Activated CD4-positive, alpha-beta T cell treated with anti-CD3 and anti-CD28 coated beads, Interleukin-2, Interleukin-6, amounts not matched to agents 100 ng/mL and 50 ng/mL, durations not matched to agents 16 hours and 8 hours (primary cell): ENCODE results near the gene SLIT1.

Experiments
- DNase-seq: peaks from one replicate; pipeline ENCODE4 v3.0.0-alpha.2; 2020

SLIT1 gene

DNA sequence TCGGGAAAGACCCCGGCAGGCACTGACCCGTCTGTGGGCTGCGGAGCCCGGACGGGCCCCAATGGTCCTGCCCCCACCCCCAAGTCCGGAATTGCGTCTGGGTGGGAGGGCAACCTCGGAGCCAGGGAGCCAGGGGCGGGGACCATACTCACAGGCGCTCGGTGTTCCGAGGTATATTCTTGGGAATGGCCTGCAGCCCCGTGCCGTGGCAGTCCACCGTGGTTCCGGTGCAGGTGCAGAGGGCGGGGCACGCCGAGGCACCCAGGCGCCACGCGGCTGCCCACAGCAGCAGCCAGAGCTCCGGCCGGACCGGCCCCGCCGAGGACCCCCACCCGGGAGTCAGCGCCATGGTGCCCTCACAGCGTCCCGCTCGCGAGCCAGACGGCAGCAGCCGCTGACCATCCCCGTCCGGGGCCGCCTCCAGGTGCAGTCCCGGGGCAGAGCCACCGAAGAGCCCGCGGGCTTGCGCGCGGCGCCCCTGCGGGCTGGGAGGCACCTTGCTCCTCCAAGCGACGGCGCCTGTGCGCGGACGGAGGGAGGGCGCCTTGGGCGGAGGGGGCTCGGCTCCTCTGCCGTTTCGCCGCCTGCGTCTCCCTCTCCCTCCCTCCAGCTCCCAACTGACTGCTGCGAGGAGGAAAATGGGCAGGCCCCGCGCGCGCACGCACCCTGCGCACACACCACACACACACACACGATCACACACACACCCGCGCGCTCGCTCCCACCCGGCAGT, at the start of gene SLIT1:
Gene SLIT1, minus strand, starts transcription at position 634 of the 733 bp plus-strand sequence. Its CDS starts 285 bp downstream, at position 349.
- no peak for DNase-seq

DNA sequence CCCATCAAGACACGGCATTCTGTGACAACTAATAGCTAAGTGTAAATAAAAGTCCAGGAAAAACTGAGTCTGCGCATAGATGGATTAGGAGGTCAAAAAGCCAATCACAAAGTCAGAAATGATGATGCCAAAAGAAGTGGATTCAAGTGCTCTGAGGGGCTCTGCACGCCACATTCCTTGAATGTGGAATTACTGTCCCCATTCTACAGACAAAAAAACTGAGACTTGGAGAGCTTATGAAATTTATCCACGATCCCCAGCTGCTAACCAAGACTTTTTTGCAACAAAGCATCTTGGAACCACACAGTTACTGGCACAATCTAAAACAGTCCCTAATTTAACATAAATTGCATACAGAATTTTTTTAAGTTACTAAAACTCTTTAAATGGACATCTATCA, 49.6 kb upstream of the SLIT1 start:
- DNase-seq: no peak

DNA sequence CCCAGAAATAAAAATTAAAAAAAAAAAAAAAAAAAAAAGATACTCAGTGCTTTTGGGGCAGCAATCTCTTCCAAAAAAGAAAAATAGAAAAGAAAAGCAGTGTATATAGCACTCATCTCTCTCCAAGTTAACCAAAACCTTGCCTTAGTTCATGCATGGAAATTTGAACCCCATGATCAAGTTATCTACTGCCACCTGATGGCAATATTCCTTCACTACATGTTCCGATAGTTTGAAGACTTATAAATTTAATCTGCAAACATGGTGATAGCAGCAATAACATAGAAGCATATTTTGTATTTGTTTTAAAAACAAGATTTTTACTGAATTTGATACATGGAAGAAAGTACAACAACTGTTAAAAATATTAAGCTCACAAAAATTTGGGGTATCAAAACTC, 48.6 kb upstream of the SLIT1 start:
- DNase-seq: peak; percentile 52

DNA sequence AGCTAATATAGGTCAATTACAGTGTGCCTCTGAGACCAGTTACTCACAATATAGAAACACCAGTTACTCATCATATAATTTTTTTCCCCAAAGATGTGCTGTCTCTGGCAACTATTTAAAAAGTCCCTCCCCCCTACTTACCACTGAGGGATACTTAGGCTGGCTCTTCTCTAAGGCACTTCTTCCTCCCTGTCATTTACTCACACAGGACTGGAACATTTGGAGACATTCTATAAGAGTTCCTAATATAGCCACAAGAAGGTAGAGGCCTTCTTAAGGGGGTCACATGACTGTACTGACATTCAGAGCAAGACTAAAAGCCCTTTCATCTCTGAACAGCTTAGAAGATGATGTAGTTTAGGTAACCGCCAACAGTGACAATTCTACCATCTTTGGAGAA, 44.4 kb upstream of the SLIT1 start:
- peak; percentile 56 for DNase-seq

GRCh38 chr10:97229322-97230015, 43.7 kb upstream of the SLIT1 start:
- peak; percentile 20 for DNase-seq

- no peak for DNase-seq
Observed at GRCh38 chr10:97228775-97229157, 43.0 kb upstream of the SLIT1 start.

- DNase-seq: no peak
Observed at GRCh38 chr10:97228130-97228774, 42.5 kb upstream of the SLIT1 start.

- no peak for DNase-seq
Observed at GRCh38 chr10:97226398-97226797, 40.6 kb upstream of the SLIT1 start.

DNA sequence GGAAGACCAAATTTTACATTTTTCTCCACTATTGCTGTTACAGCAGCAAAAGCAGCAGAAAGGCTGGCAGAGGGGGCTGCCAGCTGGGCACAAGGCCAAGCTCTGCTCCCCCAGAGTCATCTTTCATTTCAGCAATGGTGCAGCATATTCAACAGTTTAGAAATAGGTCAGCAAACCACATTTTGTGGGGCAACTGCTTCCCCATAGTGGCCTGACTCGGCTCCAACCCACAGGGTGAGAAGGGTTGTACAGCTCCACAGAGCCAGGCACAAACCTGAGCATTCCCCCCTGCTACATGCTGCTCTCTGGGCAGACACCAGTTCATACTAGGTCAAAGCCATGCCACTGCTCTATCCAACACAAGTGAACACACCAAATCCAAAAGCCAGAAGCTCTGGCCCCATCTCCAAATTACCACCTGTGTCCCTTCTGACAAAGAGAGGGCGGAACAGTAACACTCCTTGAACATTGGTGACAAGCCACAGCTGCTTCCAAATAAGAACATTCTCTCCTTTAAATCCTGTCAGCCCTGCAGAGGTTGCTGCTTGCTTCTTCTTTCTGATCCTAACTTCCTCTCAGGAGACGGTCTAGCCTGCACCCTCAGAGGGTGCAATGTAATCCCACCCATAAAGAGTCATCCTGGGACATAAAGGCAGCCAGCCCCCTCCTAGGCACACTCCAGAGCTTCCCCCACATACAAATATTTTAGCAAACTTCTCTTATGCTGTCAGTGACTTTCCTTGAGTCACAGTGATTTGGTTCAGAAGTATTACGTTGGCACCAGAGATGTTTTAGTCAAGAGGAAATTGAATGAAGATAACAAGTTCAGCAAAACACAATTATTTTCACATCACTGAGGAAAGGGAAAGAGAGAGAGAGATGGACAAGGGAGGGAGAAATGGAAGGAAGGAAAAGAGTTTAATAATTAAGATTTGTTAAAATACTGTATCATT, 39.0 kb upstream of the SLIT1 start:
- DNase-seq: peak; percentile 79

DNA sequence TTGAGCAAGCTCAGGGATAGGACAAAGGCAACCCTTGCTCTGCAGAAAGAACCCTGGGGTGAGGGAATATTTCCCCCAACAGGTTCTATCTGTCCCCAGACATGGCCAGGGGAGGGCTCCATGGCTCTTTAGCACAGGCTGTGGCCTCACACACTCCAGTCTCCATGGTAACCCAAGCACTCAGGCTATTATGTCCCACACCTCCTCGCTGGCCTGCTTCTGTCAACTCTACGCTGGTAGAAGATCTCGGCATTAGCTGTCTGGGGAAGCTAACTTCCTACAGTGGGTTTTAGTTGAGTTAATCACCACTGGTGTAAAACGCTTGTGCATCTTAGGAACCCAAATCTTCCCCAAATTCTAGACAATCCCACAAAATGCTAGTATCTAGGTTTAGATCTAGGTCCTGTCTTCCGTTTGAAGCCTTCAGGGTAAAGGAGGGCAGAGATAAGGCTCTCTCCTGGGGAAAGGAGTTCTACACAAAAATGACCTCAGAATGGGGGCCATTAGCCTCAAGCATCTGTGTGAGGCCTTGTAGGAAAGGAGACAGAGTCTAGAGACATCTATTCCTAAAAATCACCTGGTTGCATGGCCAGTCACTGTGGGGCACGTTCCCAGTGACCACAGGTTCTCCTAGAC, 36.7 kb upstream of the SLIT1 start:
- no peak for DNase-seq

- DNase-seq: no peak
Observed at GRCh38 chr10:97220355-97220754, 34.6 kb upstream of the SLIT1 start.

- peak; percentile 24 for DNase-seq
Observed at GRCh38 chr10:97217299-97217698, 31.5 kb upstream of the SLIT1 start.

DNA sequence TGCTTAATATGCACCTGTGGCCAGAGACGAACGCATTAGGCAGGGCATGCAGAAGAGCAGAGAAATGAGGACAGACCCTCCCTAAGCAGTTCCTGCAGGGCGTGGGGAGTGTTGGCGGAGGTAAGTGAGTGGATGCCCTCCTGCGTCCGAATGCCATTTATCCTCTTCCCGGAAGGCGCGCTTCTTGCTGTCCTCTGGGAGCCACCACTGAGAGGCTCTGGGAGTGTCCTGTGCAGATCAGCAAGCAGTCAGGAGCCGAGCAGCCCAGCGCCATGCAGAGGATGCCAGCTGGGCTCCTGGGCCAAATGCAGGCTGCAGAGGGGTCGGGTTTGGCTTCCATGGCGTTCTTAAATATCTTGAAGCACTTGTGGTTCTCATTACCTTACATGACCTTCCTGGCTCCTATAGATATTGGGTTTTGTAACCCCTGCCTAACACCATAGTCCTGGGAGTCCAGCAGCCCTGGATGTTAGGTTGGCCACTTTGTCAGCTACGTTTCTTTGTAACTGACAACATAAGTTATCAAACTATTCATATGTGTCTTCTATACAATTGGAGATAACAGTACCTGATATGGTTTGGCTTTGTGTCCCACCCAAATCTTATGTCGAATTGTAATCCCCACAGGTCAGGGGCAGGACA, 30.0 kb upstream of the SLIT1 start:
- no peak for DNase-seq

DNA sequence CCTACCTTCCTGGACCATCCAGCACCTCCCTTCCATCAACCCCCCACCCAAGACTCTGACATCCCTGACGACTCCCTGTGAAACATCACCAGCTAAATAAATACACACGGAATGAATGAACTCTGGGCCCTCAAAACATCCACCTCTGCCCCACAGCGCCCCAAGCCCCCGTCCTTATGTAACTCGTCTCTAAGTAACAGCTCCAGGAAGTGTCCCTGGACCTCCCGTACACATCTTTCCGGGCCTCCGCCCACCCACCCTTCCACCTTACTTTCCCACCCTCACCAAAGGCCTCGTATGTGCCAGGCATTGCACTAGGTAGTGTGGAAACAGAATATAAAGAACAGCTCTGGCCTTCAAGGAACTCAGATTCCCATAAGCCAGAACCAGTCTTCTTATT, 27.7 kb upstream of the SLIT1 start:
- no peak for DNase-seq

DNA sequence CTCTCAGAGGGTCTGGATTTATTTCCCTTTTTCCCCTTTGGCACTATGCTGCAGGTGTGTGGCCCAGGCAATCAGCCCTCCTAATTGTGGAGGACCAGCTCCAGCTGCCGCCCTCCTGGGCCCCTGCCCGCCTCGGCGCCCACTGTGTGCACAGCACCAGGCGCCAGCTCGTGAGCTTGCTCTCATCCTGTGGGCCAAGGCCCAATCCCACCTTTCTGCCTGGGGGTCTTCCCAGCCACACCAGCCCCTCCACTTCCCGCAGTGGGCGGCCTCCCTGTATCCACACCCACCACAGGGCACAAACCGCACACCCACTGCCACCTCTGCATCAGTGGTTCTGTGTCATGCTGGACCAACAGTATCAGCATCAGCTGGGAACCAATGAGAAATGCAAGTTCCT, 25.5 kb upstream of the SLIT1 start:
- DNase-seq: no peak

GRCh38 chr10:97210543-97210960, 24.8 kb upstream of the SLIT1 start:
- peak; percentile 80 for DNase-seq

DNA sequence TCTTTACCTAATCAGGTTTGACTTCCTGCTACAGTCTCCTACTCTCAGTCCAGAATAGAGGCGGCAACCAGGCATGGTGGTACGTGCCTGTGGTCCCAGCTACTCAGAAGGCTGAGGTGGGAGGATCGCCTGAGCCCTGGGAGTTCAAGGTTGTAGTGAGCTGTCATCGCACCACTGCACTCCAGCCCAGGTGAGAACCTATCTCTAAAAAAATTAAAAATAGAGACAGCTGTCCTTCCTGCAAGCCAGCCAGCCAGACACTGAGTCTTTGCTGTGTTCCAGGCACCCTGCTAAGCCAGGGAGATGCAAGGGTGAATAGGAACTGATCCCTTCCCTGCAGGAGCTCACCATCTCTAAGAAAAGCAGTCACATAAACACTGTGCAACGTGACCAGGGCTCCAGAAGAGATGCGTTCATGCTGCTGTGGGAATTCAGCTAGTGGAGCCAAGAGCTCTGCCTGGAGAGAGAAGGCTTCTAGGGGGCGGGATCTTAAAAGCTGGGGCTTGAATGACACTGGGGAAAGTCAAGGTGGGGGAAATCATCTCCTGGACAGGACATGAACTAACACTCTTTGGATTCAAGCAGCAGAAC, 22.1 kb upstream of the SLIT1 start:
- DNase-seq: no peak

DNA sequence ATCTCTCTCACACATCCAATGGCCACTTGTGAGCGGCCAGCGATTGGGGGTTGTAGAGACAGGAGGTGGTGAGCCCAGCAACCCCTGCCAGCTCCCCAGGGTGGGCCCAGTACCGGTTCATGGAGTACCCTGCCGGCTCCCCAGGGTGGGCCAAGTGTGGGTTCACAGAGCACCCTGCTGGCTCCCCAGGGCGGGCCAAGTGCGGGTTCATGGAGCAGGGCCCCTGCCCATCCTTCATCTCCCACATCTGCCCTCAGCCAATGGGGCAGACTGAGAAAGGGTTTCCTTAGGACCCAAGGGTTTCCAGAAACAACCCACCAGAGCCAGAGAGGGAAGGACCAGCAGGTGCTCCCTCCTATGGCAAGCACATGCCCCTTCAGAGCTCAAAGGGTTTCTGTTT, 21.4 kb upstream of the SLIT1 start:
- no peak for DNase-seq

DNA sequence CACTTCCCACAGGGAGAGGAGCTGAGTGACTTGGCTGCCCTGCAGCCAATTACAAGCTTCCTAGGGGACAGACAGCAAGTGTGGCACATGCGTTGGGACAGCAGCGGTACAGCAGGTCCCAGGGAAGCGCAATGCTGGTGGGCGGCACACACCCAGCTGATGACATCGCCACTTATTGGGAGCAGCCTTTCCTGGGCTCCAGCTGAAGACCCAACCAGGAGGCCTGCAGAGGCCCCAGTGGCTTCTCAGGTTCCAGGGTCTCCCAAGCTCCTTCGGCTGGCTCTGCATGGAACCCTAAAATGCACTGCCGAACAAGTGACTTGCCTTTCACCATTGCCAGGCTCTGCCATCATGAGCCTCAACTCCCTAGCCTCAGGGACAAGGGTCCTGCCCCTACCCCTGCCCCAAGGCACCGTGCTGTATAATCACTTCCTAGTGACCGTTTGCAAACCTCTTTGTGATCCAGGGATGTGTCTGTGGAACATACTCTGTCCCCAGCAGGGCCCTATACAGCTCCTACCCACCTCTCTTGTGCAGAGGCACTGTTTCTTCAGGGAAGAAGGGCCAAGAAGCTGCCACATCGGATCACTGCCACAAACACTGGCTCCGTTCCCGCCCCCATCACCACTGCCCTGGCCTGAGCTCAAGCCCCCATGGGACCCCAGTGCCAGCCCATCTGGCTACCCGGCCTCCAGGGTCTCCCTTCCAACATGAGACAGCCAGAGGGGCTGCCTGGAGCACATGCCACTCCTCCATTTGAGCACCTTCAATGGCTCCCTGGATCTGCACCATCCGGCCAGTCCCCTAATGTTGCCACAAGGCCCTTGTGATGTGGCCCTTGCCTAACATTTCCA, 19.3 kb upstream of the SLIT1 start:
- DNase-seq: no peak

DNA sequence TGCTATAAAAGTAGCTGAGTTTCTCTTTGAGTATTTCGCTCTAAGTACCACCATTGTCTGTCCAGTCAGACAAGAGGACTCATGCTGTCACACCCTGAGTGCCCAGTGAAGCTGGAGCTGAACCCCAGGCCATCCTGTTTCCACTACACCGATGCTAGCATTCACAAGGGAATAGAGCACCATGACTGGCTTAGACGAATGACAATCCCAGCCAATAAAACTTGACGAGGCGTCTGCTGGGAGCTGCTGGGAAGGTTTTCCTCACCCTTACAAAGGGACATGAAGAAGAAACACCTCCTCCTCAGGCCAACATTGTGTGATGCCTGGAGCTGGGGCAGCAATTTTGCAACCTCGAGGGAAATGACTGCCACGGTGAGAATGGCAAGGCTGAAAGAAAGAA, 17.5 kb upstream of the SLIT1 start:
- no peak for DNase-seq
